ENCODE results near the gene SLC4A9.

GRCh38 chr5:140366589-140367255 is 6.7 kb downstream of the SLC4A9 start:
- no peak for TF ChIP-seq YY1 (IDR thresholded peaks at IDR 0.05; ENCODE audit: insufficient read depth, insufficient read length)
- TF ChIP-seq SUZ12 (IDR thresholded peaks at IDR 0.05; ENCODE audit: extremely low read depth, insufficient read depth, insufficient read length): no peak

Data from NT2/D1 (cell line).